NB4 (cell line): Measurements from ENCODE around the gene EPB41L2.

ENCODE experiments used
- DNase-seq: peaks from one replicate; pipeline ENCODE4 v3.0.0; 2010; ENCODE audit warnings: low read depth
- H3K4me3 ChIP-seq: one replicate; pipeline ENCODE4 v1.5.1; 2011; ENCODE audit warnings: mild to moderate bottlenecking, low read depth, low read length, moderate library complexity
- CTCF ChIP-seq: IDR thresholded peaks from one replicate; pipeline ENCODE4 v1.5.1; 2012; ENCODE audit warnings: low read depth, low read length
- MAX ChIP-seq: IDR thresholded peaks from 2 replicates; pipeline ENCODE4 v1.6.1; 2011; ENCODE audit warnings: low read depth, low read length
- MYC ChIP-seq: IDR thresholded peaks from 2 replicates; pipeline ENCODE4 v1.6.1; 2011; ENCODE audit warnings: low read depth, low read length
- POLR2A ChIP-seq: IDR thresholded peaks from 2 replicates; pipeline ENCODE4 v1.6.1; 2011; ENCODE audit warnings: mild to moderate bottlenecking; ENCODE audit not compliant: insufficient read length; ENCODE audit errors: extremely low read depth

The EPB41L2 gene

GRCh38 chr6:130865793-130866192, 197.3 kb downstream of the EPB41L2 start:
- no peak overlapping the region for H3K4me3 ChIP-seq
- DNase-seq, result no peak
- TF ChIP-seq CTCF (no peak), MYC (no peak), POLR2A (no peak), MAX (no peak)

- no peak overlapping the region for H3K4me3 ChIP-seq
- TF ChIP-seq MYC (no peak), CTCF (no peak), MAX (no peak), POLR2A (no peak)
- no peak for DNase-seq
Observed at GRCh38 chr6:130864344-130864743, 198.7 kb downstream of the EPB41L2 start.

GRCh38 chr6:130863415-130864230, 199.4 kb downstream of the EPB41L2 start:
- DNase-seq, result no peak
- no peak overlapping the region for H3K4me3 ChIP-seq
- TF ChIP-seq MYC (no peak), MAX (no peak), CTCF (no peak), POLR2A (no peak)

GRCh38 chr6:130862370-130862769, 200.7 kb downstream of the EPB41L2 start:
- no peak overlapping the region for H3K4me3 ChIP-seq
- no peak for DNase-seq
- TF ChIP-seq CTCF, result no peak
- TF ChIP-seq POLR2A, result no peak
- TF ChIP-seq MAX, result no peak
- TF ChIP-seq MYC, result no peak

GRCh38 chr6:130859161-130859867, 203.7 kb downstream of the EPB41L2 start:
- no peak for DNase-seq
- H3K4me3 ChIP-seq, result no peak overlapping the region
- no peak for TF ChIP-seq MAX
- TF ChIP-seq POLR2A, result no peak
- TF ChIP-seq MYC, result no peak
- TF ChIP-seq CTCF, result no peak
